Measurements from ENCODE around the gene TTLL10. TPM values are rescaled to one million over a fixed set of nuclear protein-coding genes. Genes with fewer than 3 reads are reported as not detected.

Gene TTLL10
- total RNA-seq, 1 donor from 2014 or later: not detected

GRCh38 chr1:1206966-1207531 lies 33.4 kb downstream of the TTLL10 start:
- Histone ChIP-seq H3K9ac (ENCODE audit: low read length) (no peak overlapping the region), H3K9me3 (ENCODE audit: insufficient read depth, low read depth, low read length) (no peaks in the 10 kb centered on the region), H3K36me3 (ENCODE audit: insufficient read depth, low read length) (no peaks in the 10 kb centered on the region), H3K79me2 (ENCODE audit: insufficient read depth, low read length) (no peaks in the 10 kb centered on the region), H3K4me1 (ENCODE audit: insufficient read depth, low read length) (peaks cover 27% of the 10 kb centered on the region), H2AFZ (ENCODE audit: low read depth, low read length) (no peak overlapping the region), H3K27ac (ENCODE audit: low read depth, low read length) (no peak overlapping the region), H3K4me3 (ENCODE audit: insufficient read depth, low read depth, low read length) (no peak overlapping the region), H3K4me2 (ENCODE audit: low read length) (peak overlapping the region; percentile 73), H4K20me1 (ENCODE audit: insufficient read depth, low read length) (no peaks in the 10 kb centered on the region), H3K27me3 (ENCODE audit: insufficient read depth, low read length) (peaks cover 3% of the 10 kb centered on the region)
- H3K27me3 Mint-ChIP-seq (ENCODE audit: low read depth, unreplicated experiment): peaks cover 2% of the 10 kb centered on the region
- FAIRE-seq (no peak), DNase-seq (ENCODE audit: low read depth) (no peak)
- TF ChIP-seq CTCF (IDR thresholded peaks at IDR 0.05; ENCODE audit: insufficient read depth, low read depth, low read length) (no peak), EZH2 (IDR thresholded peaks at IDR 0.05; ENCODE audit: insufficient read depth, low read length) (no peak)
- peaks cover 5% of the 10 kb centered on the region for H3K4me1 Mint-ChIP-seq (ENCODE audit: low read depth, unreplicated experiment)
- H3K9me3 Mint-ChIP-seq (ENCODE audit: unreplicated experiment): no peaks in the 10 kb centered on the region
- no peak overlapping the region for H3K27ac Mint-ChIP-seq (ENCODE audit: unreplicated experiment)
- no peak overlapping the region for H3K4me3 Mint-ChIP-seq (ENCODE audit: unreplicated experiment)
- H3K36me3 Mint-ChIP-seq (ENCODE audit: low read depth, unreplicated experiment): no peaks in the 10 kb centered on the region

GRCh38 chr1:1207571-1207892 lies 33.9 kb downstream of the TTLL10 start:
- no peak overlapping the region for H3K27ac Mint-ChIP-seq (ENCODE audit: unreplicated experiment)
- no peaks in the 10 kb centered on the region for H3K9me3 Mint-ChIP-seq (ENCODE audit: unreplicated experiment)
- peaks cover 5% of the 10 kb centered on the region for H3K4me1 Mint-ChIP-seq (ENCODE audit: low read depth, unreplicated experiment)
- Histone ChIP-seq H3K9ac (ENCODE audit: low read length) (no peak overlapping the region), H3K27ac (ENCODE audit: low read depth, low read length) (no peak overlapping the region), H3K9me3 (ENCODE audit: insufficient read depth, low read depth, low read length) (no peaks in the 10 kb centered on the region), H3K36me3 (ENCODE audit: insufficient read depth, low read length) (no peaks in the 10 kb centered on the region), H3K4me3 (ENCODE audit: insufficient read depth, low read depth, low read length) (no peak overlapping the region), H2AFZ (ENCODE audit: low read depth, low read length) (no peak overlapping the region), H3K4me2 (ENCODE audit: low read length) (peak overlapping the region; percentile 87), H4K20me1 (ENCODE audit: insufficient read depth, low read length) (no peaks in the 10 kb centered on the region), H3K27me3 (ENCODE audit: insufficient read depth, low read length) (peaks cover 3% of the 10 kb centered on the region), H3K4me1 (ENCODE audit: insufficient read depth, low read length) (peaks cover 27% of the 10 kb centered on the region), H3K79me2 (ENCODE audit: insufficient read depth, low read length) (no peaks in the 10 kb centered on the region)
- no peaks in the 10 kb centered on the region for H3K36me3 Mint-ChIP-seq (ENCODE audit: low read depth, unreplicated experiment)
- H3K27me3 Mint-ChIP-seq (ENCODE audit: low read depth, unreplicated experiment): peaks cover 2% of the 10 kb centered on the region
- H3K4me3 Mint-ChIP-seq (ENCODE audit: unreplicated experiment): no peak overlapping the region
- DNase-seq (ENCODE audit: low read depth) (no peak), FAIRE-seq (no peak)
- TF ChIP-seq EZH2 (IDR thresholded peaks at IDR 0.05; ENCODE audit: insufficient read depth, low read length) (no peak), CTCF (IDR thresholded peaks at IDR 0.05; ENCODE audit: insufficient read depth, low read depth, low read length) (no peak)

GRCh38 chr1:1208713-1209433 lies 35.2 kb downstream of the TTLL10 start:
- H3K4me3 ChIP-seq (ENCODE audit: insufficient read depth, low read depth, low read length): no peak overlapping the region
- peaks cover 27% of the 10 kb centered on the region for H3K4me1 ChIP-seq (ENCODE audit: insufficient read depth, low read length)
- peaks cover 5% of the 10 kb centered on the region for H3K4me1 Mint-ChIP-seq (ENCODE audit: low read depth, unreplicated experiment)
- no peaks in the 10 kb centered on the region for H3K36me3 ChIP-seq (ENCODE audit: insufficient read depth, low read length)
- H3K27me3 ChIP-seq (ENCODE audit: insufficient read depth, low read length): peaks cover 3% of the 10 kb centered on the region
- DNase-seq (ENCODE audit: low read depth): peak; percentile 21
- peak overlapping the region; percentile 77 for H2AFZ ChIP-seq (ENCODE audit: low read depth, low read length)
- H3K4me2 ChIP-seq (ENCODE audit: low read length): peak overlapping the region; percentile 87
- H3K27ac ChIP-seq (ENCODE audit: low read depth, low read length): no peak overlapping the region
- no peak for FAIRE-seq
- no peaks in the 10 kb centered on the region for H3K9me3 ChIP-seq (ENCODE audit: insufficient read depth, low read depth, low read length)
- H3K4me3 Mint-ChIP-seq (ENCODE audit: unreplicated experiment): peak overlapping the region; percentile 25
- no peaks in the 10 kb centered on the region for H3K36me3 Mint-ChIP-seq (ENCODE audit: low read depth, unreplicated experiment)
- peak overlapping the region; percentile 60 for H3K9ac ChIP-seq (ENCODE audit: low read length)
- TF ChIP-seq EZH2 (IDR thresholded peaks at IDR 0.05; ENCODE audit: insufficient read depth, low read length): no peak
- no peak for TF ChIP-seq CTCF (IDR thresholded peaks at IDR 0.05; ENCODE audit: insufficient read depth, low read depth, low read length)
- H3K79me2 ChIP-seq (ENCODE audit: insufficient read depth, low read length): no peaks in the 10 kb centered on the region
- H3K9me3 Mint-ChIP-seq (ENCODE audit: unreplicated experiment): no peaks in the 10 kb centered on the region
- no peak overlapping the region for H3K27ac Mint-ChIP-seq (ENCODE audit: unreplicated experiment)
- H3K27me3 Mint-ChIP-seq (ENCODE audit: low read depth, unreplicated experiment): peaks cover 2% of the 10 kb centered on the region
- H4K20me1 ChIP-seq (ENCODE audit: insufficient read depth, low read length): no peaks in the 10 kb centered on the region

Data from astrocyte (in vitro differentiated cells and primary cell).